ENCODE data around the gene PLXDC2. TPM values are rescaled to one million over a fixed set of nuclear protein-coding genes. Genes with fewer than 3 reads are reported as not detected.

Gene PLXDC2
- total RNA-seq, 1 experiment from 2014 or later: 38.7 TPM

DNA sequence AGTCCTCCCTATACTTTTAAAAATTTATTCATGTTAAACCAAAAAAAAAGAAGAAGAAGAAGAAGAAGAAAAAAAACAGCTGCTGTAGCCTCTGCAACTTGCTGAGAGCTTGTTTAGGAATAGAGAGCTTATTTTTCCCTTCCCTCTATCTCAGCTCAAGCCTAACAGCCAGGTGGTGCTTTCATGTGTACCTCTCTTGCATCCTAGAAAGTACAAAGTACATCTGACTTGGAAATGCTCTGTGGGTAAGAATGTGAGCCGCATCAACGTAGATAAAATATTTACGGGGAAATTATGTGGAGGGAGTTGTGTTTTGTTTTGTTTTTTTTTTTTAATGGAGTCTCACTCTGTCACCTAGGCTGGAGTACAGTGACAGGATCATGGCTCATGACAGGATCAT is 99.6 kb downstream of the PLXDC2 start:
- H4K8ac ChIP-seq (replicated peaks; ENCODE audit: insufficient read length, low read depth, low read length): no peak overlapping the region
- Mint-ChIP-seq H3K27ac (peak overlapping the region in 1 of 3 experiments; percentile 1; a peak in 2 of 7 replicates), H3K4me1 (peaks cover 23 to 25% of the 10 kb centered on the region in 2 experiments), H3K4me3 (no peak overlapping the region), H3K36me3 (ENCODE audit: insufficient read depth in 1 of 3, low read depth in 3 of 3) (peaks cover 0 to 7% (median 4%) of the 10 kb centered on the region in 3 experiments; a peak in 3 of 7 replicates), H3K9me3 (peaks cover 0 to 7% of the 10 kb centered on the region in 2 experiments; a peak in 3 of 5 replicates), H3K27me3 (ENCODE audit: low read depth) (no peaks in the 10 kb centered on the region)
- H3K23ac ChIP-seq (ENCODE audit: insufficient read length, low read depth, low read length): no peak overlapping the region
- no peak for DNase-seq
- no peak overlapping the region for H2AK5ac ChIP-seq (ENCODE audit: insufficient read length, low read length)
- no peak overlapping the region for H2BK120ac ChIP-seq (ENCODE audit: low read depth, low read length, poor library complexity, severe bottlenecking)
- H2AFZ ChIP-seq (ENCODE audit: low read length): no peak overlapping the region
- H3K14ac ChIP-seq (ENCODE audit: insufficient read depth, low read length): no peak overlapping the region
- TF ChIP-seq, protein P1, sequence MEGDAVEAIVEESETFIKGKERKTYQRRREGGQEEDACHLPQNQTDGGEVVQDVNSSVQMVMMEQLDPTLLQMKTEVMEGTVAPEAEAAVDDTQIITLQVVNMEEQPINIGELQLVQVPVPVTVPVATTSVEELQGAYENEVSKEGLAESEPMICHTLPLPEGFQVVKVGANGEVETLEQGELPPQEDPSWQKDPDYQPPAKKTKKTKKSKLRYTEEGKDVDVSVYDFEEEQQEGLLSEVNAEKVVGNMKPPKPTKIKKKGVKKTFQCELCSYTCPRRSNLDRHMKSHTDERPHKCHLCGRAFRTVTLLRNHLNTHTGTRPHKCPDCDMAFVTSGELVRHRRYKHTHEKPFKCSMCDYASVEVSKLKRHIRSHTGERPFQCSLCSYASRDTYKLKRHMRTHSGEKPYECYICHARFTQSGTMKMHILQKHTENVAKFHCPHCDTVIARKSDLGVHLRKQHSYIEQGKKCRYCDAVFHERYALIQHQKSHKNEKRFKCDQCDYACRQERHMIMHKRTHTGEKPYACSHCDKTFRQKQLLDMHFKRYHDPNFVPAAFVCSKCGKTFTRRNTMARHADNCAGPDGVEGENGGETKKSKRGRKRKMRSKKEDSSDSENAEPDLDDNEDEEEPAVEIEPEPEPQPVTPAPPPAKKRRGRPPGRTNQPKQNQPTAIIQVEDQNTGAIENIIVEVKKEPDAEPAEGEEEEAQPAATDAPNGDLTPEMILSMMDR (conservative IDR thresholded peaks at IDR 0.05): no peak
- peaks cover 7% of the 10 kb centered on the region for H3K4me1 ChIP-seq (ENCODE audit: insufficient read depth, low read length)
- H3K4ac ChIP-seq (ENCODE audit: low read depth, low read length): no peak overlapping the region
- WGBS (ENCODE audit: extremely low coverage, insufficient read length, low lambda C conversion rate): 100% methylated on average over 3 of the region's 3 CpGs
- no peak overlapping the region for H3K18ac ChIP-seq (ENCODE audit: insufficient read length, low read depth, low read length)
- H3K9ac ChIP-seq (ENCODE audit: extremely low read depth, insufficient read length, low read length): no peak overlapping the region
- H3K27me3 ChIP-seq (ENCODE audit: insufficient read depth, low read length): no peaks in the 10 kb centered on the region
- H4K20me1 ChIP-seq (ENCODE audit: control insufficient read depth, insufficient read depth, insufficient read length): no peaks in the 10 kb centered on the region
- no peak overlapping the region for H2BK5ac ChIP-seq (ENCODE audit: insufficient read length, low read length)
- H2BK12ac ChIP-seq (ENCODE audit: insufficient read length, low read depth, low read length): no peak overlapping the region
- no peaks in the 10 kb centered on the region; the same call in 1 of the 2 replicates for H3K79me2 ChIP-seq (ENCODE audit: insufficient read depth, low read length)
- no peak overlapping the region for H3K56ac ChIP-seq (ENCODE audit: insufficient read length, low read depth, low read length)
- no peaks in the 10 kb centered on the region for H3K23me2 ChIP-seq (ENCODE audit: insufficient read length, low read depth, low read length, poor library complexity, severe bottlenecking)
- no peak overlapping the region for H2BK15ac ChIP-seq (ENCODE audit: low read depth, low read length)
- no peak overlapping the region for H4K91ac ChIP-seq (ENCODE audit: insufficient read length, low read depth, low read length)
- no peak overlapping the region for H4K5ac ChIP-seq (ENCODE audit: insufficient read length, low read depth, low read length)
- no peak overlapping the region for H3T11ph ChIP-seq (ENCODE audit: low read length)
- peaks cover 2% of the 10 kb centered on the region for H3K79me1 ChIP-seq (ENCODE audit: insufficient read depth, low read depth, low read length, poor library complexity, severe bottlenecking)
- H3K4me2 ChIP-seq (ENCODE audit: insufficient read depth, insufficient read length, low read length): no peak overlapping the region
- no peak overlapping the region for H3K27ac ChIP-seq (ENCODE audit: insufficient read length, low read depth, low read length)
- no peak overlapping the region for H2BK20ac ChIP-seq (ENCODE audit: low read depth, low read length, poor library complexity, severe bottlenecking)
- H3K9me3 ChIP-seq (ENCODE audit: control insufficient read depth, low read depth, low read length): no peaks in the 10 kb centered on the region

Measured in H9 (cell line).